Heart right ventricle (tissue), 16 donors: Measurements from ENCODE around the gene SV2B. TPM values are rescaled to one million over a fixed set of nuclear protein-coding genes. Genes with fewer than 3 reads are reported as not detected.

Source experiments
- ATAC-seq, 8 donors: fragments of 200-7000 bp; cut with Tn5 transposase; one replicate each; pipeline ENCODE4 v1.9.1; 2020; ENCODE audit warnings: mild to moderate bottlenecking in 8 of 8, moderate library complexity in 8 of 8, moderate number of reproducible peaks in 1 of 8
- DNase-seq, 2 donors: peaks; one replicate each; pipeline ENCODE4 v3.0.0-alpha.2; 2020
- H3K27ac ChIP-seq, 10 donors: fragments of 200-600 bp; sonication (generic) in 2 of 10; one replicate each; pipeline versions ENCODE4 v1.5.0 to v1.8.0; 2020 to 2022; ENCODE audit warnings: mild to moderate bottlenecking in 3 of 10
- H3K27me3 ChIP-seq, 7 donors: fragments of 200-600 bp; one replicate each; pipeline ENCODE4 v1.8.0; 2021 to 2022; ENCODE audit warnings: mild to moderate bottlenecking in 2 of 7
- H3K36me3 ChIP-seq, 9 donors: fragments of 200-600 bp; sonication (generic) in 1 of 9; one replicate each; pipeline versions ENCODE4 v1.5.0 to v1.8.0; 2020 to 2022; ENCODE audit warnings: mild to moderate bottlenecking in 2 of 9
- H3K4me1 ChIP-seq, 9 donors: fragments of 200-600 bp; sonication (generic) in 1 of 9; one replicate each; pipeline versions ENCODE4 v1.5.0 to v1.8.0; 2020 to 2022; ENCODE audit warnings: mild to moderate bottlenecking in 4 of 9
- H3K4me3 ChIP-seq, 10 donors: fragments of 200-600 bp; sonication (generic) in 2 of 10; one replicate each; pipeline versions ENCODE4 v1.5.0 to v1.8.0; 2020 to 2022; ENCODE audit warnings: mild to moderate bottlenecking in 7 of 10, moderate library complexity in 2 of 10
- H3K9me3 ChIP-seq, 11 donors: fragments of 200-600 bp in 10 of 11; sonication (generic) in 2 of 11; one replicate each; pipeline versions ENCODE4 v1.5.0 to v1.8.0; 2013 to 2022; ENCODE audit warnings: mild to moderate bottlenecking in 2 of 11, control low read depth in 1 of 11, moderate library complexity in 1 of 11
- CTCF ChIP-seq, 9 donors: fragments of 200-600 bp; sonication (generic) in 2 of 9; IDR thresholded peaks; one replicate each; pipeline versions ENCODE4 v1.5.0 to v1.8.0; 2021 to 2022; ENCODE audit warnings: antibody characterized with exemption in 9 of 9, mild to moderate bottlenecking in 5 of 9, moderate library complexity in 1 of 9
- WGBS, 2 donors: extraction: QIAGEN DNeasy Blood & Tissue Kit; methylation state at CpG; one replicate each; pipeline ENCODE4 v1.1.7; 2013; ENCODE audit warnings: inconsistent platforms in 1 of 2; 5-methylcytosine and 5-hydroxymethylcytosine counted together
- intact Hi-C, 10 donors: fragments of 100-400 bp; cut with DNase I; formaldehyde crosslinking; loops; one replicate each; pipeline versions ENCODE4 v1.11.1 to v1.14.2; 2022
- polyA plus RNA-seq, 2 donors: library from polyadenylated mRNA; stranded (reverse); fragments of 200-250 nt; gene quantifications; one replicate each; pipeline ENCODE4 v1.2.3, GENCODE V29; 2013
- total RNA-seq, 10 donors: library from RNA; stranded (reverse); fragmentation: NEBNext Ultra II Directional in 3 of 10; extraction: Animal tissue kit (Norgen Biotek cat#: 25700) in 3 of 10; gene quantifications; one replicate each; pipeline versions ENCODE4 v1.2.1 to v1.2.4, GENCODE V29; 2021 to 2023
- donor health status: Arrhythmogenic right ventricular cardiomyopathy.
- donor health status: ischemic (EF 13 %, LVEDD 7.1; RV severe dilation, severe dysfunction).
- donor health status: healthy with polysubstance abuse.
- donor health status: DM: no; HTN: yes; CAD: no.
- donor health status: DM: no; HTN: no; CAD: no.
- donor health status: ischemic (EF 25% LVEDD 6.9; RV normal size, moderate dysfunction).
- donor health status: ischemic (EF 25% LVEDD 5.7; RV mildly dilated, moderate dysfunction).
- donor health status: healthy.
- donor health status: DM: yes; HTN: yes; CAD: no.
- donor health status: Ischemic cardiomyopathy.
- donor health status: ischemic (EF 35%, LVEDD 5.7; RV mildly dilated, moderate dysfunction).
- donor health status: nonischemic (EF 11% LVEDD 7.7; RV severe dilation, severe dysfunction).
- donor health status: DM: yes; HTN: yes; CAD: no.
- donor health status: PGD.
- donor health status: ischemic (EF 29% LVEDD 5.4; RV normal size, mild dysfunction).
- donor health status: nonischemic (EF 23%, LVEDD 6.1; RV moderate dilation, normal function).

The SV2B gene
- total and polyA plus RNA-seq, 12 donors = 0.29 to 15.7 (median 1.5) TPM

- H3K4me3 ChIP-seq = no peak overlapping the region
- intact Hi-C loops = no loop called here
- TF ChIP-seq CTCF (IDR thresholded peaks at IDR 0.05) = no peak
- H3K36me3 ChIP-seq = no peaks in the 10 kb centered on the region
- 85 to 92% methylated on average over 4 of the region's 4 CpGs for WGBS, 2 donors
- H3K27me3 ChIP-seq = no peaks in the 10 kb centered on the region
- DNase-seq (no peak), ATAC-seq (no peak)
- H3K9me3 ChIP-seq = no peaks in the 10 kb centered on the region
- H3K4me1 ChIP-seq = peaks cover 0 to 9% (median 0%) of the 10 kb centered on the region in 9 donors
- H3K27ac ChIP-seq = no peak overlapping the region
Measured at GRCh38 chr15:91331581-91331980, 231.5 kb downstream of the SV2B start.

- no peak for ATAC-seq
- intact Hi-C loops = no loop called here
- WGBS, 2 donors = 49 to 50% methylated on average over 3 of the region's 3 CpGs
- Histone ChIP-seq H3K36me3 (no peaks in the 10 kb centered on the region), H3K27ac (no peak overlapping the region), H3K9me3 (no peaks in the 10 kb centered on the region), H3K4me3 (no peak overlapping the region), H3K27me3 (peaks cover 0 to 9% (median 0%) of the 10 kb centered on the region in 7 donors), H3K4me1 (no peaks in the 10 kb centered on the region)
- no peak for TF ChIP-seq CTCF (IDR thresholded peaks at IDR 0.05)
- DNase-seq = no peak
Measured at GRCh38 chr15:91335702-91336101, 235.6 kb downstream of the SV2B start.

GRCh38 chr15:91336687-91337086 is 236.6 kb downstream of the SV2B start:
- Histone ChIP-seq H3K4me3 (no peak overlapping the region), H3K27ac (no peak overlapping the region), H3K9me3 (no peaks in the 10 kb centered on the region), H3K27me3 (peaks cover 0 to 9% (median 5%) of the 10 kb centered on the region in 7 donors), H3K4me1 (no peaks in the 10 kb centered on the region), H3K36me3 (no peaks in the 10 kb centered on the region)
- intact Hi-C loops = no loop called here
- no peak for TF ChIP-seq CTCF (IDR thresholded peaks at IDR 0.05)
- DNase-seq (no peak), ATAC-seq (no peak)
- WGBS, 2 donors = 40 to 46% methylated on average over 3 of the region's 3 CpGs

GRCh38 chr15:91338766-91339165 is 238.7 kb downstream of the SV2B start:
- no peak for TF ChIP-seq CTCF (IDR thresholded peaks at IDR 0.05)
- Histone ChIP-seq H3K4me3 (no peak overlapping the region), H3K4me1 (no peaks in the 10 kb centered on the region), H3K9me3 (no peaks in the 10 kb centered on the region), H3K36me3 (no peaks in the 10 kb centered on the region), H3K27ac (no peak overlapping the region), H3K27me3 (peaks cover 0 to 19% (median 5%) of the 10 kb centered on the region in 7 donors)
- intact Hi-C loops = no loop called here
- ATAC-seq = no peak
- DNase-seq = no peak
- WGBS, 2 donors = 2 to 7% methylated on average over 3 of the region's 3 CpGs
